ENCODE results near the gene EIF4G3.
"Not testable (repeated sequence)": the region's sequence is repeated elsewhere in the genome, so short reads cannot be mapped to it uniquely, and the experiment has no call there.

EIF4G3 gene

DNA sequence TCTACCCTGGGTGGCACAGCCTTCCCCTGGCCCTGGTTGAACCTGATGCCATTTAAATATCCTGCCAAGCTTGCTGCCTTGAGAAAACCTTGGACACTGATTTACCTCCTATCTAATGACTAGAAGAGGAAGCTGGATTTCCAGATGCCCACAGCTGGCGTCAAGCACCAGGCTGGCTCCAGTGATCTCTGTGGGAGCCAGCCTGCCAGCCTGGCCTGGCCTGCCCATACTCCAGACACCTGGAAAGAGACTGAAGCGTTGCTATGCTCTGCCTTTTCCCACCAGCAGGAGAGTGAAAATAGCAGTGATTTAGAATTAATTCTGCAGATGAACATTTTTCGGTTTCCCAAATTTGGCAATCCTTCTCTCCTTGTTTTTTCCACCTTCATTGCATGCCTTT is 11.5 kb upstream of the EIF4G3 start:
- in situ Hi-C loops (cut with MboI; ENCODE audit: low sequenced_read_pairs) = loop anchor here (25.0 kb wide), 1 partner anchor 501 kb away; no protein-coding TSS in a partner anchor

DNA sequence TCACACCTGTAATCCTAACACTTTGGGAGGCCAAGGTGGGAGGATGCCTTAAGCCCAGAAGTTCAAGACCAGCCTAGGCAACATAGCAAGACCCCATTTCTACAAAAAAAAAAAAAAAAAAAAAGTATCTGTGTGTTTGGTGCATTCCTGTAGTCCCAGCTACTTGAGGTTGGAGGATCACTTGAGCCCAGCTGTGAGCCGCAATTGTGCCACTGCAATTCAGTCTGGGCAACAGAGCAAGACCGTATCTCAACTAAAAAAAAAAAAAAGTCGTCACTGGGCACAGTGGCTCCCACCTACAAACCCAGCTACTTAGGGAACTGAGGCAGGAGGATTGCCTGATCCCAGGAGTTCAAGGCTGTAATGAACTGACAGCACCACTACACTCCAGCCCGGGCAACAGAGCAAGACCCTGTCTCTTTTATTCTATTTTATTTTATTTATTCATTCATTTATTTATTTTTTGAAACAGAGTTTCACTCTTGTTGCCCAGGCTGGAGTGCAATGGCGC is 8.6 kb upstream of the EIF4G3 start:
- in situ Hi-C loops (cut with MboI; ENCODE audit: low sequenced_read_pairs) = loop anchor here (25.0 kb wide), 1 partner anchor 498 kb away; no protein-coding TSS in a partner anchor

DNA sequence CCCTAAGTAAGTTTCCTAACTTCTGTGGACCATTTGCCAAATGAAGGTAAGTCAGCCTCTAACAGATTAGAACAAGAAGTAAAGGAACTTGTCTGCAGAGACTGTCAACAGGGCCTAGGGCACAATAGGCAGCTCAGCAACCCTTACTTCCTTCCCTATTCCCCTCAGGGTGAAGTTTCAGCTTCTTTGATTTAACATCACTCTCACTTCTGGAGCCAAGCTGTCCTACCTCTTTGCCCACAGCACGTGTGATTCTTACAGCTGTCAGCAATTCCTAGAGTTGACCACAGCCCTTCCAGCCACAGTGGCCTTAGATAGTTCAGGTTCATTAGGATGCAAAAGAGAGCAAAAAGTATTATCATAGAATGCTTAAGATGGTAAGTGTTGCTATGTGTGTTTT is 7.6 kb upstream of the EIF4G3 start:
- in situ Hi-C loops (cut with MboI; ENCODE audit: low sequenced_read_pairs) = loop anchor here (25.0 kb wide), 1 partner anchor 497 kb away; no protein-coding TSS in a partner anchor

DNA sequence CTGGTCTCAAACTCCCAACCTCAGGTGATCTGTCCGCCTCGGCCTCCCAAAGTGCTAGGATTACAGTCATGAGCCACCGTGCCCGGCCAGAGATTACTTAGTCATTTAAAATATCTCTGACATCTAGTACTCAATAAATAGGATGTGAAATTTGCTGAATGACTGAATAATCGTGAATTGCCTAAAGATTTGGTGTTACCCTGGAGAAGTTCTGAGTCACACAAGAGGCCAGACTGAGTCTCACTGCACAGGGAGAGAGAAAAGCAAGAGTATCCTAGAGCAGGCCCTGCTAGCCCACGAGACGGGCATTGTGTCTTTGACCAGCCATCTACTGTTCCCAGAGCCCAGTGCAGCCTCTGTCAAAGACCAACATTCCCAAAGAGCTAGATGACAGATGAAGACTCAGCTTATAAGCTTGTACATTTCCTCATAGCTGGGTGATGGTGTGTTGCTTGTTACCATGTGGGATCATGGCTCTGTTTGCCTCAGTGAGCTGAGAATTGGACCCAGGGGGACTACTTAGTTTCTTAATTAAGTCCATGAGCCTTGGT is 5.6 kb upstream of the EIF4G3 start:
- in situ Hi-C loops (cut with MboI; ENCODE audit: low sequenced_read_pairs) = loop anchor here (25.0 kb wide), 1 partner anchor 495 kb away; no protein-coding TSS in a partner anchor

DNA sequence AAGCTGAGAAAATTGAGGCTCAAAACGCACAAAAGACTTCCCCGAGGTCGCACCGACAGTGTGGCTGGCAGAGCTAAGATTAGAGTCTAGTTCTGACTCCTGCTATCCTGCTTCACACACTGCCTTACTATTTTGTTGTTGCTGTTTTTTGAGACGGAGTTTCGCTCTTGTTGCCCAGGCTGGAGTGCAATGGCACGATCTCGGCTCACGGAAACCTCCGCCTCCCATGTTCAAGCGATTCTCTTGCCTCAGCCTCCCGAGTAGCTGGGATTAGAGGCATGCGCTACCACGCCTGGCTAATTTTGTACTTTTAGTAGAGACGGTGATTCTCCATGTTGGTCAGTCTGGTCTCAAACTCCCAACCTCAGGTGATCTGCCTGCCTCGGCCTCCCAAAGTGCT is 1.6 kb upstream of the EIF4G3 start:
- in situ Hi-C loops (cut with MboI; ENCODE audit: low sequenced_read_pairs) = loop anchor here (25.0 kb wide), 1 partner anchor 491 kb away; no protein-coding TSS in a partner anchor

DNA sequence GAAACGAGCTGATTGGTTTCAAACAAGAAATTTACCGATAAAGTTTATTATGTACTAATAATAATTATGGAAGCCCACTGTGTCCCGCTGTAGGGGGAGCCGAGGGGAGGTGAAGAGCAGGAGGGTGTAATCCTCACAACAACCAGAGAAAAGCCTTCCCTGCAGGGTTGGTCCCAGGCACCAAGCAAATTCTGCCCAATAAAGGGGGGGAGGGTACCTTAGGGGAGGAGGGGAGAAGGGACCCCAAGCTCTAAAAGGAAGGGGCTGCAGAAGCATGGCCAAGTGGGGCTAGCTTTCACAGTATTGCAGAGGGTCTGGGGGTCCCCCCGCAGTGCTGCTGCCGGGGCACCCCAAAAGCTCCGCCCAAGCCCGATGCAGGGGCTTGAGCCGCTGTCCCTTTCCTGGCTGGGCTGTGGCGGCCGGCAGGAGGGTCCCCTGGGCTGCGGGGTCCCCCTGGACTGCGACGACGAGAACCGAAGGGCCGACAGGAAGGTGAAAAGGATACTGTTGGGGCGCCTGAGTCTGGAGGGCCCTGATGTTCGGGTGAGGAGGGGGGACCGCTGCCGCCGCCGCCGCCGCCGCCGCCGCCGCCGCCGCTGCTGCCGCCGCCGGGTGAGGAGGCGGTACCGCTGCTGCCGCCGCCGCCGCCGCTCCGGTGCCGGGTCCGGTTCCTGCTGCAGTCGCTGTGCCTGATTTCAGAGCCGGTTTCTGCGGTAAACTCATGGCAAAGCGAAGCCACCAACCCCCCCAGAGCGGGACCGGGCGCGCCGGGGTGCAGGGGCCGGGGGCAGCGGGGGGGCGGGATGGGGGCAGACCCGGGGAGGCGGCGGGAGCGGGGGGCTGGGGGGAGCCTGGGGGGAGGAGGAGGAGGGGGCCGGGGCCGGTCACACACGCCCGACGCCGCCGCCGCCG is 771 bp downstream of the EIF4G3 start:
- in situ Hi-C loops (cut with MboI; ENCODE audit: low sequenced_read_pairs) = loop anchor here (25.0 kb wide), 1 partner anchor 489 kb away; no protein-coding TSS in a partner anchor

DNA sequence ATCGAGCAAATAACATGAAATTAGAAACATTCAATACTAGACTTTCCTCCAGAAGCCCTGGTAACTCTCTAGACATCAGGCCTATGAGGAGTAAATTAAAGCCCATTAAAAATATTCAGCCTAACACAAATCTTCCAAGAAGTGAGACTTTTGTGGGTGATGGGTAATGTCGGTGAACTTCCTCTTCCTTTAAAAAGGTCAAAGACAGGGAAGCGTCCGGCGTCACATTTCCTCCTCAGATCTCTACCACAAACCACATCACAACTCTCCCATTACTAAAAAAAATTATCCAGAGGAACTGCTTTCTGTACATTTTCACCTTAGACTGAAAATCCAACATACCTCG is 1.4 kb downstream of the EIF4G3 start:
- in situ Hi-C loops (cut with MboI; ENCODE audit: low sequenced_read_pairs) = loop anchor here (25.0 kb wide), 1 partner anchor 488 kb away; no protein-coding TSS in a partner anchor

DNA sequence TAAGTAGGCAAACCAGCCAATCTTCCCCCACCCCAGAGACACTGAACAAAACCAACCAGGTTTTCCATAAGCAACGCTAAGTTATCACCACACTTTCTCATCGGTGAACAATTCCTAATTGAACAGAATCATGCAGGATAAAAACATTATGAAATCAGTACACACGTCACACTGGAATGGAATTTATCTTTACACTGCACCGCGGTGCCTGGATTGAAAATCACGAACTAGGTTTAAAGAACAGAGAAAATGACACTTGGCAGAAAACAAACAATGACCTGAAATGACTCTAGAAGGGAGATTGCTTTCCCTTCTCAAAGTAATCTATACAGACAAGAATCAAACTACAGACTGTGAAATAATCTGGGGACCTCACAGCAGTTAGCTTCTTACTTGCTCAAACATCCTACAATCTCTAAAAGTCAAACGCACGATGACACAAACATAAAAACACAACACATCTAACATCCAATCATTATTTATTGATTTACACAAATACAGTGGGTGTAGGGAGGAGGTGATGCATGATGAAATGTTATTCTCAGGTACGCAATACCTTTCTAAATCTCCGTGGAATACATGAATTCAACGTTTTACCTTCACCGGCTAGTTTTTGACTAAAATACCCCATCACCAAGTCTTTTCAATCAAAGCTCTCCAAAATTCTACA is 1.9 kb downstream of the EIF4G3 start:
- in situ Hi-C loops (cut with MboI; ENCODE audit: low sequenced_read_pairs) = loop anchor here (25.0 kb wide), 1 partner anchor 487 kb away; no protein-coding TSS in a partner anchor

DNA sequence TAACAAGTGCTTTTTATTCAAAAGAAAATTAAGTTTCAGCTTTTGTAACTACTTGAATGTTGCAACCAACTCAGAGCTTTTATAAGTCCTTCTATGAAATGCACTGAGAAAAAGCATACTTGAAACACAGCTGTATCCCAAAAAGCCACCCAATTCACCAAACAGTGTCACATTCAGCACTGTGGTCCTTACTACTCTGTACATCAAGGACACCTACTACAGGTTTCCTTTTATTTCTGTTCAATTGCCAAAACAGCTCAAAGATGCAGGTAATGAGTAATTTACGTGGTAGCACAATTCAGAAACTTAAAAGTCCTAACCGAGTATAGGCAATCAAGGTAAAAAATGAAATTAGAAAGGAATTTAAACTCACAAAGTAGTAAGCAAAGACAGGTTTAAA is 2.5 kb downstream of the EIF4G3 start:
- in situ Hi-C loops (cut with MboI; ENCODE audit: low sequenced_read_pairs) = no loop called here

DNA sequence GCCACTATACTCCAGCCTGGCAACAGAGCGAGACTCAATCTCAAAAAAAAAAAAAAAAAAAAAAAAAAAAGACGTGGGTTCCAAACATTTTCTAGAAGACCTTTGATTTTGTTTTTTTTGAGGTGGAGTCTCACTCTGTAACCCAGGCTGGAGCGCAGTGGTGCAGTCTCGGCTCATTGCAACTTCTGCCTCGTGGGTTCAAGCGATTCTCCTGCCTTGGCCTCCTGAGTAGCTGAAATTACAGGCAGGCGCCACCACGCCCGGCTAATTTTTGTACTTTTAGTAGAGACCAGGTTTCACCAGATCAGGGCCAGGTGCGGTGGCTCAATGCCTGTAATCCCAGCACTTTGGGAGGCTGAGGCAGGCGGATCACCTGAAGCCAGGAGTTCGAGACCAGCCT is 3.6 kb downstream of the EIF4G3 start:
- in situ Hi-C loops (cut with MboI; ENCODE audit: low sequenced_read_pairs) = not testable (repeated sequence)

DNA sequence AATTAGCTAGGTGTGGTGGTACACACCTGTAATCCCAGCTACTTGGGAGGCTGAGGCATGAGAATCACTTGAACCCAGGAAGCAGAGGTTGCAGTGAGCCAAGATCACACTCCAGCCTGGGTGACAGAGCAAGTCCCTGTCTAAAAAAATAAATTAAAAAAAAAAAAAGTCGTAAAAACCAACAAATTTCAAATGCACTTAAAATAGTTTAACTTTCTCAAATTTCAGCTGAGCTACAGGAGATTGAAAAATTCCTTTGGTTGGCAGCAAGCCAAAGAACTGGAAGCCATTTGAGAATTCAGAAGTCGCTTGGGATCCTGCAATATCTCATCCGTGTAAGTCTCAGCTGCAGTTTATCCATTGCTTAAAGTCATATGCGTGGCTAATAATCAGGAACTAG is 5.9 kb downstream of the EIF4G3 start:
- in situ Hi-C loops (cut with MboI; ENCODE audit: low sequenced_read_pairs) = not testable (repeated sequence)

DNA sequence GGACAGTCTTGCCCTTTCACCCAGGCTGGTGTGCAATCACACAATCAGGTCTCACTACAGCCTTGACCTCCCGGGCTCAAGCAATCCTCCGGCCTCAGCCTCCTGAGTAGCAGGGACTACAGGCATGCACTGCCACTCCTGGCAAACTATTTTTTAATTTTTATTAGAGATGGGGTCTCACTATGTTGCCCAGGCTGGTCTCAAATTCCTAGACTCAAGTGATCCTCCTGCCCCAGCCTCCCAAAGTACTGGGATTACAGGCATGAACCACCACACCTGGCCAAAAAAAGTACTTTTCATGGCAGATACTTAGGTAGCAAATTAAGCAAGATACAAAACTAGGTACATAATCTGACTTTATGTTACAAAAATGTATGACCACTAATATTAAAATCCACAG is 8.3 kb downstream of the EIF4G3 start:
- in situ Hi-C loops (cut with MboI; ENCODE audit: low sequenced_read_pairs) = no loop called here

DNA sequence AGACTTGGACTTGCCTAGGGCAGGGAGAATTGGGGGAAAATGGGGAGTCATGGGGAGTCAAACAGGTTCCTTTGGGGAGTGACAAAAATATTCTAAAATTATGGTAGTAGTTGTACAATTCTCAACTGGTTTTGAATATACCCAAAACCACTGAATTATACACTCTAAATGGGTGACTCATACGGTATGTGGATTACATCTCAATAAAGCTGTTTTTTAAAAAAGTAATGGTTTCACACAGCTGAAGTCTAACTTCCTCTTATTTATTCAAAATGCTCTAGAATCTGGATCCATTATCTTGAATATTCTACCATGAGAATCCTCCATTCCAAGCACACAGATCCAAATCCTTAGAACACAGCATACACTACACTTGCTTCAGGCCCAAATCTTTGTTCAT is 11.1 kb downstream of the EIF4G3 start:
- in situ Hi-C loops (cut with MboI; ENCODE audit: low sequenced_read_pairs) = no loop called here

DNA sequence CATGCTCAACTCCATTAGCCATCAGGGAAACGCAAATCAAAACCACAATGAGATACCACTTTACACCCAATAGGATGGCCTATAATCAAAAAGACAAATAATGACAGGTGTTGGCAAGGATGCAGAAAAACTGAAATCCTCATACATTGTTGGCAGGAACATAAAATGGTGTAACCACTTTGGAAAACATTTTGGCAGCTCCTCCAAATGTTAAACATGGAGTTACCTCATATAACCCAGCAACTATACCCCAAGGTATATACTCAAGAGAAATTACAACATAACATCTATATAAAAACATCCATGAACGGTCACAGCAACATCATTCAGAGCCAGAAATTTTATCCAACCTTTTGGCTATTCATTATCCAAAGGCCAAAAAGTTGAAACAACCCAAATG is 11.6 kb downstream of the EIF4G3 start:
- in situ Hi-C loops (cut with MboI; ENCODE audit: low sequenced_read_pairs) = no loop called here

DNA sequence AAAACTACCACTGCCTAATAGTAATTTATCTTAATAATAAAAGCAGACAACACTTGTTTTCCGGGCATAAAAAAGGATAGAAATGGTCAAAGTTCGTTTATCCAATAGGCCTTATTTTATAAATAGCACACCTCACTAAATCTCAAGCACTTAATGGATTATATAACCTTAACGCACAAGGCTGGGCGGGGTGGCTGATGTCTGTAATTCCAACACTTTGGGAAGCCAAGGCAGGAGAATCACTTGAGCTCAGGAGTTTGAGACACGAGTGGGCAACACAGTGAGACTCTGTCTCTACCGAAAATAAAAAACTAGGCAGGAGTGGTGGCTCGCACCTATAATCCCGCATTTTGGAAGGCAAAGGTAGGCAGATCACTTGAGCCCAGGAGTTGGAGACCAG is 12.4 kb downstream of the EIF4G3 start:
- in situ Hi-C loops (cut with MboI; ENCODE audit: low sequenced_read_pairs) = no loop called here

DNA sequence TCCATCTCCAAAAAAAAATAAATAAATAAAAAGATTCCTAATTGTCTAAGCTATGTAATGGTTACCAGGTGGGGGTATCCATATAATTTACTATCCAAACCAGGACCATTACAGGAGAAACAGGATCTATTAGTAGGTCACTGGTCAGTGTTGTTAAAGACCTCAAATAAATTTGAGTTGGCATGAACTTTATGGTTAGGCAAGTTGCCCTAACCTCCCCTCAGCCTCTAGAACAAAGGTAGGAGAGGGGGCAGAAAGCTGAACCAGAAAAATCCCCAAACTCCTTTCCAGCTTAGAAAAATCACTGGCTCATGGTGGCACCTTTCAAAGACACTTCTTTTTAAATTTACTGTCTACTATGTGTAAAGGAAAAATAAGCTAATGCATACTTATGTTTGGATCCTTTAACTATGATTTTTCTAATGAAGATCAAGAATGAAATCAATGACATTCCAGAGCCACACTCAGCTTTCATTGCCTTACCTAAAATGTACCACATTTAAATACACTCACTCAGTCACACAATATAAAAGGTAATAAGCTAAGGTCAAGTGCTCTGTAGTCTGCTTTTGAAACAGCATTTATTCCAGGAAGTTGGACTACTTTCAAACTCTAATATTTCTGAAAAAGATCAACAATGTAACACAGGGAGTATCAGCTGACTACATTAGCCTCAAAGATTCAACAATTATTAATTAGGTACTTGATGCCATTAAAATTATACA is 13.8 kb downstream of the EIF4G3 start:
- in situ Hi-C loops (cut with MboI; ENCODE audit: low sequenced_read_pairs) = no loop called here

DNA sequence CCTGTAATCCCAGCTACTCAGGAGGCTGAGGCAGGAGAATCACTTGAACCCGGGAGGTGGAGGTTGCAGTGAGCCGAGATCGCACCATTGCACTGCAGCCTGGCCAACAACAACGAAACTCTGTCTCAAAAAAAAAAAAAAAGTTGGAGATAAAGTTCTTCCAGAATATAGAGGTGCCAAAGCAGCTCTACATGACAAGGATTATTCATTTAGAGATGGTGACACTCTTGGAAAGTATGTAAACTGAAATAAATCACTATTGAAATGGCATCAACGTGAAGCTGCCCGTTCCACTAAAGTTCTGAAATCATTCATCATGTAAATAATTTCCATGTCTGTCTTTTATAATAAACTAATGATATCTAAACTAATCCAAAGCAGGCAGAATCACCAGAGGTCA is 14.9 kb downstream of the EIF4G3 start:
- in situ Hi-C loops (cut with MboI; ENCODE audit: low sequenced_read_pairs) = no loop called here

DNA sequence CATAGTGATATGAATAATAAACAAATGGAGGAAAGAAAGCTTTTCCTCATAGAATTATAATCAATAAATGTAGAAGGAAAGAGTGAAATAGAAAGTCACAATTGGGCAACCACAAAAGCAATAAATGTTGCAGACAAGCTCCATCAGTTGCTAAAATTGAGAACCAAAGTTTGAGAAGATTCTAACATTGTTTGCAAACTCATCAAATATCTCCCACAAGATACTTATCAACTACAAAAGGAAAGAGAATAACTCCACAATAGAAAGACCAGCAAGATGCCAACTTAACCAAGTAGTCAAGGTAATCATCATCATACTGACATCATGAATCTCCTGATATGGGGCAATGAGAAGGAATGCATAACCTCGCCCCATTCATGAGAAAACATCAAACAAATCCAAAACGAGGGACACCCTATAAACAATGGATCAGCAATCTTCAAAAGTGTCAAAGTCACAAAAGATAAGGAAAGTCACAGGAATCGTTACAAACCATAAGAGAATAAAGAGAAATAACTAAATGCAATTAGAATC is 16.4 kb downstream of the EIF4G3 start:
- in situ Hi-C loops (cut with MboI; ENCODE audit: low sequenced_read_pairs) = no loop called here

DNA sequence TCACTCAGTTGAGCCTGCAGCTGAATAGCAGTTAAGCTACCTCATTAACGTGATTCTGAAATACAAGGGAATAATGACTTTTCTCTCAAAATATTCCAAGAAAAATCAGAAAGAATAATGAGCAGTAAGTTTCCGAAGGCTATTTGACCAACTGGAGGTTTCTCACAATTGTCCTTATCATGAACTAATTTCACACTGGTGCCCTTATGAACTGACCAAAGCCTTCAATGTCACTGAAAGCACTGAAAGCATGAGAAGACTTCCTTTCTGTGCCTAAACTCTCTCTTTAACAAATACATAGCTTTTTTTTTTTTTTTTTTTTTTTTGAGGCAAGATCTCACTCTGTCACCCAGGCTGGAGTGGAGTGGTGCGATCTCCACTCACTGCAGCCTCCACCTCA is 18.8 kb downstream of the EIF4G3 start:
- in situ Hi-C loops (cut with MboI; ENCODE audit: low sequenced_read_pairs) = no loop called here

DNA sequence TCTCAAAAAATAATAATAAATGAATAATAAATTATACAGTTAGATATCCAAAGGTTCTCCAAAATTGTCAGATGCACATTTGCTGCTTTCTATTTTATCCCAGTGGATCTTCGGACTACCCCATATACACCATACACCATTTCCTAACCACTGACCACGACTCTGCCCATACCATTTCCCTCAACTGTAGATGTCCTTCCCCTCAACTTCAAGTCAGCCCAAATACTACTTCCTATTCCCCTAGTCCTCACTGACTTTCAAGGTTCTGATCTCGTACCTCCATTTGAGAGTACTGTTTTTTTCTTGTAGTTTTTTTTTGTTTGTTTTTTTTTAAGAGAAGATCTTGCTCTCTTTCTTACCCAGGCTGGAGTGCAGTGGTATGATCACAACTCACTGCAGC is 19.6 kb downstream of the EIF4G3 start:
- in situ Hi-C loops (cut with MboI; ENCODE audit: low sequenced_read_pairs) = no loop called here

Data from HL-60/S4 treated with phorbol 12-myristate 13-acetate at 8.2 ng/mL for 4 days and 3 days (cell line).